Smooth muscle cell (in vitro differentiated cells): Measurements from ENCODE around the gene CYS1. TPM values are rescaled to one million over a fixed set of nuclear protein-coding genes. Genes with fewer than 3 reads are reported as not detected.

ENCODE experiments used
- DNase-seq: peaks from one replicate; lab custom pipeline; 2025; ENCODE audit not compliant: unreplicated experiment; lab: John Stamatoyannopoulos, UW
- H2AFZ ChIP-seq: fragments of 200-600 bp; sonication (generic); 2 replicates; pipeline ENCODE4 v1.6.0; 2016; ENCODE audit warnings: antibody characterized with exemption, low read depth, mild to moderate bottlenecking
- H3F3A ChIP-seq: fragments of 200-600 bp; sonication (generic); 2 replicates; pipeline ENCODE4 v1.6.0; 2017; ENCODE audit warnings: antibody characterized with exemption, low read depth
- H3K27ac ChIP-seq: fragments of 200-600 bp; sonication (generic); 2 replicates; pipeline ENCODE4 v1.5.1; 2016; ENCODE audit warnings: low read depth, mild to moderate bottlenecking
- H3K27me3 ChIP-seq: fragments of 200-600 bp; sonication (generic); 2 replicates; pipeline ENCODE4 v1.6.1; 2016; ENCODE audit warnings: low read depth, mild to moderate bottlenecking
- H3K36me3 ChIP-seq: fragments of 200-600 bp; sonication (generic); 2 replicates; pipeline ENCODE4 v1.5.1; 2016; ENCODE audit warnings: low read depth
- H3K4me1 ChIP-seq: fragments of 200-600 bp; sonication (generic); 2 replicates; pipeline ENCODE4 v1.5.1; 2016; ENCODE audit warnings: low read depth
- H3K4me2 ChIP-seq: fragments of 200-600 bp; sonication (generic); 2 replicates; pipeline ENCODE4 v1.6.0; 2016; ENCODE audit warnings: mild to moderate bottlenecking
- H3K4me3 ChIP-seq: fragments of 200-600 bp; sonication (generic); 2 replicates; pipeline ENCODE4 v1.5.1; 2016; ENCODE audit warnings: mild to moderate bottlenecking
- H3K79me2 ChIP-seq: fragments of 200-600 bp; sonication (generic); 2 replicates; pipeline ENCODE4 v1.6.0; 2016; ENCODE audit warnings: low read depth, mild to moderate bottlenecking
- H3K9ac ChIP-seq: fragments of 200-600 bp; sonication (generic); 2 replicates; pipeline ENCODE4 v1.6.0; 2016; ENCODE audit warnings: low read depth
- H3K9me3 ChIP-seq: fragments of 200-600 bp; sonication (generic); replicated peaks from 2 replicates; pipeline ENCODE4 v1.5.1; 2016; ENCODE audit warnings: low read depth
- H4K20me1 ChIP-seq: fragments of 200-600 bp; sonication (generic); 2 replicates; pipeline ENCODE4 v1.6.0; 2016; ENCODE audit warnings: low read depth
- WGBS: methylation state at CpG from one replicate; pipeline ENCODE4 v1.1.7; 2016; ENCODE audit warnings: low lambda C conversion rate; 5-methylcytosine and 5-hydroxymethylcytosine counted together
- polyA plus RNA-seq: library from polyadenylated mRNA; unstranded; fragments of >200 nt; fragmentation: Nextera tagmentation; extraction: Ambion mirVana; gene quantifications from 2 replicates; pipeline ENCODE4 v1.2.1, GENCODE V29; 2016
- total RNA-seq: library from RNA; depleted of rRNA; stranded (reverse); fragments of >200 nt; gene quantifications from 2 replicates; pipeline ENCODE4 v1.2.3, GENCODE V29; 2014
- TF ChIP-seq, protein P1 (sequence below): fragments of 200-600 bp; sonication (generic); IDR thresholded peaks from 2 replicates; pipeline ENCODE4 v1.5.1; 2017; ENCODE audit warnings: borderline replicate concordance, mild to moderate bottlenecking, antibody characterized with exemption; ENCODE audit not compliant: insufficient read depth, poor library complexity, severe bottlenecking

CYS1 gene
- total and polyA plus RNA-seq, 2 experiments from 2014 or later = 3.9 to 11.5 TPM

DNA sequence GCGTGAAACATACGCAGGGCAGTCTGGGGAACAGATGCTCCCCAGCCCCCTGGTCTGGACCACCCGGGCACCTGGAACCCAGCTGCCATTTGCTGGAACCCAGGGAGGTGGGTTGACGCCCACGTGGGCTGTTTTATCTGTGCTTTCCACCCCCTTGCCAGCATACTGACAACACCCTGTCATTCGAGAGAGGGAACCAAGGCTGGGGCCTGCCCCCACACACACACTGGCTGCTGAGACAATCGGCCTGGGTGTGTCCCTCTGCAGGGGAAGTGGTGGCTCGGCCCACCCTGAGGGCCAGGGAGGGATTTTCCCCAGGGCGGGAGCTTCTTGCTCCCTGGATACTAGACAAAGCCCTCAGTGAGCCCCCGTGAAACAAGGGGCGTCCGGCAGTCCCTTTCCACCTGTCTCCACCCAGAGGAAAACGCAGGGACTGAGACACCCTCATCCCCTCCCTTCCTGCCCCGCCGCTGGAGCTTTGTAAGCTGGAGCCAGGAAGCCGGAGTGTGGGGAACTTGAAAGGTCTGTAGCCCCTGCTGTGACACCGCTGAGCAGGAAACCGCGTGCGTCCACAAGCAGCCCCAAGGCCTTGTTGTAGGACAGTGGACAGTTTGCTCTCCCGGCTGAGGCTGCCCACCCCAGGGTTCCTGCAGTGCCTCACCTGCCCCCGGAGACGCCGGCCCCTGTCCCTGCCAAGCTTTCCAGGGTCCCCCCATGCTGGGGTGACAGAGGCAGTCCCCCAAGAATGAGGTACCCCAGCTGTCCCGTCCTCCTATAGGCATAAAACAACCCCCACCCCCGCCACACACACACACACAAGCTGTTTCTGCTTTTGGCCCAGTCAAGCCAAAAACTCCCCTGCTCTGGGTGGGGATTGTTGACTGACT is 51.0 kb downstream of the CYS1 start:
- 50% methylated on average over 23 of the region's 26 CpGs for WGBS
- no peak overlapping the region for H3K4me2 ChIP-seq
- DNase-seq = no peak

DNA sequence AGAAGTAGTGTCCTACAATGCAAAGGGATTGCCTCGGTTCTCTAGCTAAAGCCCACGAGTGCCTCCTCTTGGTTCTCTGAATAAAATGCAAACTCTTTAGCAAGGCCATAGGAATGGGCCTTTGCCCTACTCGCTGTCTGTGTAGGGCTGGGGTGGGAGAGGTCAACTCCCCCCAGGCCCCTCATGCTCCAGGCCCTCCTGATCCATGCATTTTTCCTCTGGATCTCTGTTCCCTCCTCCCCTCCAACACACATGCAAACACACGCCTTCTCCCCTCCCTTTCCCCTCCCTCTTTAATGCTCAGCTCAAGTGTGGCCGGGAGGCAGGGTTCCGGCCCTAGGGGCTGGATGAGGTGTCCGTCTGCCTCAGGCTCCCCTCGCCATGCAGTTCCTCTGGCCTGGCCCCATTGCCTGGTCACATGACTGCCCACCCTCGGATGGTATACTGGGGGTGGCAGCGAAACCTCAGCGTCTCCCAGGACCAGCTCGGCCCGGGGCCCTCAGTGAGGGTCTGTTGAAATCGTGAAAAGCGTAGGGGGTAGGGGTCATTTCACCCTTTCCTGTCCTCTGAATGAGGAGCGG is 51.7 kb downstream of the CYS1 start:
- no peak overlapping the region for H3K27ac ChIP-seq
- H3K4me1 ChIP-seq = peaks cover 11% of the 10 kb centered on the region
- DNase-seq = no peak
- no peaks in the 10 kb centered on the region for H4K20me1 ChIP-seq
- H3K4me3 ChIP-seq = no peak overlapping the region
- no peaks in the 10 kb centered on the region for H3K27me3 ChIP-seq
- no peak overlapping the region for H3K4me2 ChIP-seq
- H3K9ac ChIP-seq = no peak overlapping the region
- no peak overlapping the region for H2AFZ ChIP-seq
- TF ChIP-seq, protein P1, sequence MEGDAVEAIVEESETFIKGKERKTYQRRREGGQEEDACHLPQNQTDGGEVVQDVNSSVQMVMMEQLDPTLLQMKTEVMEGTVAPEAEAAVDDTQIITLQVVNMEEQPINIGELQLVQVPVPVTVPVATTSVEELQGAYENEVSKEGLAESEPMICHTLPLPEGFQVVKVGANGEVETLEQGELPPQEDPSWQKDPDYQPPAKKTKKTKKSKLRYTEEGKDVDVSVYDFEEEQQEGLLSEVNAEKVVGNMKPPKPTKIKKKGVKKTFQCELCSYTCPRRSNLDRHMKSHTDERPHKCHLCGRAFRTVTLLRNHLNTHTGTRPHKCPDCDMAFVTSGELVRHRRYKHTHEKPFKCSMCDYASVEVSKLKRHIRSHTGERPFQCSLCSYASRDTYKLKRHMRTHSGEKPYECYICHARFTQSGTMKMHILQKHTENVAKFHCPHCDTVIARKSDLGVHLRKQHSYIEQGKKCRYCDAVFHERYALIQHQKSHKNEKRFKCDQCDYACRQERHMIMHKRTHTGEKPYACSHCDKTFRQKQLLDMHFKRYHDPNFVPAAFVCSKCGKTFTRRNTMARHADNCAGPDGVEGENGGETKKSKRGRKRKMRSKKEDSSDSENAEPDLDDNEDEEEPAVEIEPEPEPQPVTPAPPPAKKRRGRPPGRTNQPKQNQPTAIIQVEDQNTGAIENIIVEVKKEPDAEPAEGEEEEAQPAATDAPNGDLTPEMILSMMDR = no peak
- no peaks in the 10 kb centered on the region for H3K79me2 ChIP-seq
- H3F3A ChIP-seq = no peaks in the 10 kb centered on the region
- no peaks in the 10 kb centered on the region for H3K9me3 ChIP-seq
- WGBS = 79% methylated on average over 16 of the region's 16 CpGs
- H3K36me3 ChIP-seq = no peaks in the 10 kb centered on the region

More for the DNA sequence above, 51.0 kb downstream of the CYS1 start:
- TF ChIP-seq, protein P1 = no peak
- Histone ChIP-seq H3F3A (no peaks in the 10 kb centered on the region), H3K9ac (no peak overlapping the region), H3K9me3 (no peaks in the 10 kb centered on the region), H3K4me1 (peaks cover 11% of the 10 kb centered on the region), H3K27ac (no peak overlapping the region), H4K20me1 (no peaks in the 10 kb centered on the region), H3K4me3 (no peak overlapping the region), H3K36me3 (no peaks in the 10 kb centered on the region), H2AFZ (peak overlapping the region; percentile 16), H3K27me3 (no peaks in the 10 kb centered on the region), H3K79me2 (no peaks in the 10 kb centered on the region)

DNA sequence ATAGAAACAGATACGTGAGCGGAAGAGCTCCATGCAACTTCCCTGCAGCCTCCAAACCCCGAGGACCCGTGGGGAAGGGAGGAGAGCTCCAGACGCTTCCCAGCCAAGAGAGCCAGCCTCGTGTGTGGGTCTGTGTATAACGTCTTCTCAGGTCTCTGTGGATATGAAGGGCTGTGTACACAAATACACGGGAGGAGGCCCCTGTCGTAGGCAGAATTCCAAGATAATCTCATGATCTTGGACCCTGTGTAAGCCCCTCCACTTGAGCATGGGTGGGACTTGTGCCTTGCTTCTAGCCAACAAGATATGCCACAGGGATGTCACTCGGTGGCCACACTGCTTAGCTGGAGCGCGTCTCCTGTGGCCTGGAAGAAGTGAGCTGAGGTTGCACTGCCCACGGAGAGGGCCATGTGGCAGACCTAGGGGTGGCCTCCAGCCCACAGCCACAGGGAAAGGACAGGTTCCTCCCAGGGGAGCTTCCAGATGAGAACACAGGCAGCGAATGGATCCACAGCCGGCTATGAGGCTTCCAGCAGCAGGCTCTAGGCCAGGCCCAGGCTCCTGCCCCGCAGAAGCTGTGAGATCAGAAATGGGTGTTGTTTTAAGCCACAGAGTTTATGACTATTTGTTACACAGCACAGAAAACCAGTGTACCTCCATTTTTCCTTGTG is 52.4 kb downstream of the CYS1 start:
- TF ChIP-seq, protein P1 = no peak
- Histone ChIP-seq H3F3A (no peaks in the 10 kb centered on the region), H4K20me1 (no peaks in the 10 kb centered on the region), H3K4me3 (no peak overlapping the region), H2AFZ (no peak overlapping the region), H3K4me1 (peaks cover 11% of the 10 kb centered on the region), H3K9me3 (no peaks in the 10 kb centered on the region), H3K4me2 (no peak overlapping the region), H3K36me3 (no peaks in the 10 kb centered on the region), H3K27ac (no peak overlapping the region), H3K27me3 (no peaks in the 10 kb centered on the region), H3K79me2 (no peaks in the 10 kb centered on the region), H3K9ac (no peak overlapping the region)
- WGBS = 90% methylated on average over 16 of the region's 16 CpGs
- no peak for DNase-seq
